Stimulated activated CD8-positive, alpha-beta memory T cell treated with anti-CD3 and anti-CD28 coated beads, Interleukin-4, amount 100 ng/mL, for 24 hours (primary cell): ENCODE data around the gene MAP3K1.

Source experiments
- DNase-seq: peaks from one replicate; pipeline ENCODE4 v3.0.0-alpha.2; 2020; ENCODE audit warnings: low read depth

The MAP3K1 gene

DNA sequence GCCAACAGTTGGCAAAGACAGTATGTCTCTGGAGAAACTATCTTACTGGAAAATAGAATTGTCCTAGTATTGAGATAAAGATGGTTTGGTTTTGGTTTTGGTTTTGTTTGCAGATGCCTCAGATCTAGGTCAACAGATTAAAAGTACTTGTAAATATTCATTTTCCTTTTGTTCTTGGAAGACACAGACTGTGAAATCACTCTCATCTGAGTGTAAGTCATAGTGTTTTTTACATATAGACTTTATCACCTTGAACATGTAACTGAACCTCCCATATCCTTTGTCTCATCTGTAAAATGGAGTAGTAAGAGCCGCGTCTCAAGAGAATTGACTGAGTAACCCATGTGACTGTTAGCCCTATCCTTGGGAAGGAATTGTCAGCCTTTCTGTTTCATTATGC is 34.3 kb downstream of the MAP3K1 start:
- DNase-seq = no peak

DNA sequence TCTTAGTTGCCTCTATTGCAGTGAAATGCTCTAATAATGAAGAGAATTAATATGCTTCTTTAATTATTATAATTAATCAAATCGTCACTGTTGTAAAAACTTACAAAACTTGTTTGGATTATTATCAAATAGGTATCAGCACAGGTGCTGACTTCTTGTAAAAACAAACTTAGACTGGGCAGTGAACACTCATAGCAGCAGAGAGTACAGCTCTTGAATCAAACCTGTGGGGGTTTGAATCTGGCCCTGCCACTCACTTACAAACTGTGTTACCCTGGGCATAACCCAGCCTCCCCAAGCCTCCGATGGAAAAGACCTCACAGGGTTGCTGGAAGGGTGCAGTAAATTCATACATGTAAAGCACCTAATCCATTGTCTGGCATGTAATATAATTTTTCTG is 35.1 kb downstream of the MAP3K1 start:
- no peak for DNase-seq

DNA sequence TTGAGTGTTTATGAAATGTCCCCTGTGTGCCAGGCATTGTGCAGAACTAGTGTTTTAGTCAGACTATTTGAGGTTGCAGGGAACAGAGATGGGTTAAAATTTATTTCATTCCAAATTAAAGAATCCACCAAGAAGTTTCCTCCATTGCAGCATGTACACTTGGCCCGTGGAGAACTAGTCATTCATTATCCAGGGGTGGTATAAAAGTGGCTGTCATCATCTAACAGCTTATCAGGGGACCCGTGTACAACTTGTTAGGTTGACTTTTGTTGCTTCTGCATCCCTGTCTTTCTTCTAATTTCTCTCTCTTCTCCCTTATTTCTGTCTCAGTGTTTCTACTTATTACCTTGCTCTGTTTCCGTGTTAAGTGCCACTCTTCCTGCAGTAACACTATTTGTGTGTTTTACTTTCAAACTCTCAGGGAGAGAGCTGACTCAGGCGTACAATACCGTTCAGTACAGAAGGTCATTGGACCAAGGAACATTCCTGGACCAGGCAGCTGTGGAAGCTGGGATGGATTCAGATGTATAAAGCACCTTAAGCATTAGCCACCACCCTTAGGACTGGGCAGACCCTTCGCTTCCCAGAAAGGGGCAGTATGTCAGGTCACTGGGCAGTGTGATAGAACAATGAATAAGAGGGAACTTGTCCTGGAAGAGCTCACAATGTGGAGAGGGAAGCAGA is 36.1 kb downstream of the MAP3K1 start:
- DNase-seq = no peak

DNA sequence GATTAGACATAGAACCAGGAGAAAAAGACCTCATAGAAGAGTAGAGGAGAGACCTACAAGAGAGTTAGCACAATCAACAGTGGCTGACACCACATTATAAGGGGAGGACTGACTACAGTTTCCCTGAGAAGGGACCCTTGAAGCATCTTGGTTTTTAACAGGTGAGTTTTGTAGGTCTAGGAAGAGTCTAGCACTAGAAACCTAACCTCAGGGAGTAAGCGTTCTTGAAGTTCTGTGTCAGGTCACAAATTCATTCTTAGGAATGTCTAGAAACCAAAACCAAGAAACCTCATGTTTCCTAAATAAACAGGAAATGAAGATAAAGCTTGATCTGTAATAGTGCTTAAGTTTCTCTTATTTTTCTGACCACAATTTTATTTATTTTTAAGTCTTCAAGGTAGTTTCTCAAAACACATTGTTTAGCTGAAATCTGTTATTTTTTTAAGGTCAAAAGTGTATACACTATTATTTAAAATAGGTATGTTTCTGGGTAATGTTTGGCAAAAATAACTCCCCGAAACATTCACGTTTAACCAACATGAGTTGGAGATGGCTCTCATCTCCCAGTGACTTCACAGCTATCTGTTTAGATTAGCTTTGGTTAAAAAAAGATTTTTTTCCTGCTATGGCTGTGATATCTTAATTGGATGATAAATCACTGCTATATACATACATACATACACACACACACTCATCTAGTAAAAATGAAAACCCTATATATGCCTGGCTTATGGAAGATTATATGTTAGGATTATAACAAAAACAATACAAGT is 37.1 kb downstream of the MAP3K1 start:
- no peak for DNase-seq

DNA sequence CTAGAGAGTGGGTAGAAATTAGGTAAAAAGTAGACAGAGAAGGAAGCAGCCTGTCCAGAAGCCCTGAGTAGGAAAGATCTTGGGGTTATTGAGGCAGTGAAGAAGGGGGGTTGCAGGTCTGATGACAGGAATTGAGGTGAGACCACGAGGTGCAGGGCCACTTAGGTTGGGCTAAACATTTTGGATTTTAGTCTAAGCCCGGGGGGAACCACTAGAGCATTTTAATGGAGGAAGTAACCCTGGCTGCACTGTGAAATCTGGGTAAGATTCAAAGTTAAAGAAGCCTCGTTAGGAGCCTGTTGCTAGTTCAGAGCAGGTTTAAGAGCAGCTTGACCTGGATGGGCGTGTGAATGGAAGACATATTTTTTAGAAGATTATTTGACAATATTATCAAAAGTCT is 38.3 kb downstream of the MAP3K1 start:
- DNase-seq = no peak

DNA sequence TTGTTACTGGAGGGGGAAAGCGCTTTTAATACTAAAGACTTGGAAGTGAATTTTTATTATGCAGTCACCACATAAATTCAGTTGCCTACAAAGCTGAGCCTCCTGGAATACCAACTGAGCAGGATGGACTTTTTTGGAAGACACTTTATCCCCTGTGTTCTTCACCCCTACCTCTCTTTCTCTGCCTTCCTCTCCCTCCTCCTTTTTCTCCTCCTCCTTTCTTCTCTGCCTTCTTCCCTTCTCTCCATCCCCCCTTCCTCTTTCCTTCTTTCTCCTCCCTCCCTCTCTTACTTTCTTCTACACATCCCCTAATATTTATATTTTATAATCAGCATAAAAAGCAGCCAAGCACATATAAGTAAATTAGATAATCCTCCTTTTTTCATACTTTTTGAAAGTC is 39.6 kb downstream of the MAP3K1 start:
- DNase-seq = no peak

DNA sequence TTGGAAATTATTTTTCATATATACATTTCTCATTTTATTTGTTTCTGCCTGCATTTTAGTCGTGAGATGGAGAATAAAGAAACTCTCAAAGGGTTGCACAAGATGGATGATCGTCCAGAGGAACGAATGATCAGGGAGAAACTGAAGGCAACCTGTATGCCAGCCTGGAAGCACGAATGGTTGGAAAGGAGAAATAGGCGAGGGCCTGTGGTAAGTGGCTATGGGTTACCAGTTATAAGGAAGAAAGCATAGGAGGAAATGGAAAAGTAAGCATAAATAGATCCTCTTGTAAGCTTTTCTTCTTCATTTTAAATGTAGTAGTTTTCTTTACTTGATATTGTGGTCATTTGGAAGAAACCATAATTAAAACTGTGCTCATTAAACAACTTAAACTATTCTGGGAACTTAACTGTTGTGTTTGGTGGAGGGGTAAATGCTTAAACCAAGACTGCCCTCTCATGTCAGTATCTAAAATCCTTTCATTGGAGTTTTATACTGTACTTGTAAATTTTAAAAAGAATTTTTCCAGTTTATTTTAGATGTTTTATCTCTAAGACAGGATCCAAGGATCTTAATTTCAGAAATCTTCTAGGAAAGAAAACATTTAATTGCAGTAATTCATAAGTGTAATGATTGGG is 41.3 kb downstream of the MAP3K1 start:
- DNase-seq = no peak

DNA sequence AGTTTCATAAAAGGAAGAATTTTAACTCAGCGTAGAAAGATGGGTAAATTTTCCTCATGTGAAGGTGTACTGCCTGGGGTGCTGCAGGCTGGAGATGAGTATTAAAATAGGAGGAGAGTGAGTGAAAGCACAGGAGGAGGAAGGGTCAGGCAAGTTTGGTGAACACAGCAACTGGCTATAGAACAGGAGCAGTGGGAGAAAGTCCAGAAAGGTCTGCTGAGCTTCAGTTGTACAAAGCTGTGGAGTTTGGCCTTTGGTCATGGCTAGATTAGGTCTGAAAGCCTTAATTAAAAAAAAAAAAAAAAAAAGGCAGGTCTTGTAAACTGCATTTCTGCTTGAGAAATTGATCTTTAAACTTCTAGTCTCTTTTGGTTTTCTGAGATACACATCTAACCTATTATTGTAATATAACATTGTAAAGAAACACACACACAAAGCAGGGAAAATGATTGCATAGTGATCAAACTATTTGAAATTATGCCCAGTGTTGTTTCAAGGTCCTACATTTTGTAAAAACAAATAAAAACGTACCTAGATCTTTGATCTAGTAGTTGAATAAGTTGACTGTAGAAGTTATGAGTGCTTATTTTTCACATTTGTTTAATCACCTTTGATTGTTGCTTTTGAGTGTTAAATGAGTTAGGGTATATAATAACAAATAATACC is 43.6 kb downstream of the MAP3K1 start:
- no peak for DNase-seq

DNA sequence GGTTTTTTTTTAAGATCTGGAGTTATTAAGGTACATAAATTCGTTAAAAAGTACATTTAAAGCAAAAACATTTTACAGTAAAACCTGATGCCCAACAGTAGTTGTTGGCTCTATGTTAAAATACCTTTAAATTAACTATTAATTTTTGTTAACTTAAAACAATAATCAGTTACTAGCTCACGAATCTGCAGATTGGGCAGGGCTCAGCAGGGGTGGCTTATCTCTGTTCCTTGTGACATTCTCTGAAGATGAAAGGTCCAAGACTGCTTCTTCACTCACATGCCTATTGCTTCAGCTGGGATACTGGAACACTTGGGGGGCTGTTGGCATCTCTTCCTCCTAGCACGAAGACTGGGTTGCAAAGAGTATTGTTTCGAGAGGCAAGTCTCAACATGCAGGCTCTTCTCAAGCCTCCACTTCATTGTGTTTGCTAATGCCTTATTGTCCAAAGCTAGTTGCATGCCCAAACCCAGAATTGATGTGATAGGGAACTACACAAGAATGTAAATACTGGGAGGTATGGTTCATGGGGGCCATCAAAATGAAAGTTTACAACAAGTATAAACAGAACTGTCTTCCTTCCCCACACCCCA is 46.6 kb downstream of the MAP3K1 start:
- no peak for DNase-seq

DNA sequence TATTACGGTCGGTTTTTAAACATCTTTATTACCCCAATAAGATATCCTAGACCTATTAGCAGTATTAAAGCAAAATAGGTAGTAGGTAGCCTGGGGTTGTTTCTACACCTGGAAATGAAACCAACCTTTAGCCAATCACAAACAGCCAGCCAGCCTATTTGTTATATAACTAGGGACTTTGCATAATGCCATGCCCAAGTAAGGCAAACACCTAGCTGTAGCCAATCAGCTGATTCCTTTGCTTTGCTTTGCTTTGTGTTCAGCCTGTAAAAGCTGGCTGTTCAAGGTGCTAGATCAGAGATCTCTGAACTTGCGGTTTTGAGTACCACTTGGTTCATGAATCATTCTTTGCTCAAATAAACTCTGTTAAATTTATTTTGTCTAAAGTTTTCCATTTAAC is 47.6 kb downstream of the MAP3K1 start:
- no peak for DNase-seq

DNA sequence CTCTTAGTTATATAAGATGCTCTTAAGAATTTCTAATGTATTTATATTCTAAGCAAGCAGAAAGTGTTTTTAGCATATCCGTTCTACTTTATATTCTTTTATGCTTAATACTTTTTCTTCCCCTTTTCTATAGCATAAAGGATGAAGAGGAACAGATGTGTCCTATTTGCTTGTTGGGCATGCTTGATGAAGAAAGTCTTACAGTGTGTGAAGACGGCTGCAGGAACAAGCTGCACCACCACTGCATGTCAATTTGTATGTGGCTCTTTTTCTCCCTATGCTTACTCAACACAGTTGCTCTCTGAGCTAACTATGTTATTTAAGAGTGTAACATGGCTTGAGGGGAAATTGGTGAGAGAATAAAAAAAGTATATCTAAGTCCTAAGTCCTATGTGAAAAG is 56.4 kb downstream of the MAP3K1 start:
- no peak for DNase-seq

DNA sequence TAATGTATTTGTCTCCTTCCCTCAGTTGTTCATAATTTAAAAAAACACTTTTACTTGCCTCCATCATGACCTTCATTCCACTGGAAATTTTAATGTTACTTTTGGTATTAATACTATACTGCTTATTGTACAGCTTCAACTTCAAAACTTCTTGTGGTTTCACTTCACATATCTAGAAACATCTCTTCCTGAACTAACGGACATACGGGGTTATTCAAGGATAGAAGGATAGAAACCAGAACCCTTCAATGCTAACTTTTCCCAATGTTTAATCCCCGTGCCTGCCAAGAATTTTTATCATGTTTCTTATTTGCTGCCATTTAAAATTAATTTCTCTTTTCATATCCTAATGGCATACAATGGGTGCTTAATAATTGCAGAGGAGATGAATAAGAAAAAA is 57.7 kb downstream of the MAP3K1 start:
- no peak for DNase-seq

DNA sequence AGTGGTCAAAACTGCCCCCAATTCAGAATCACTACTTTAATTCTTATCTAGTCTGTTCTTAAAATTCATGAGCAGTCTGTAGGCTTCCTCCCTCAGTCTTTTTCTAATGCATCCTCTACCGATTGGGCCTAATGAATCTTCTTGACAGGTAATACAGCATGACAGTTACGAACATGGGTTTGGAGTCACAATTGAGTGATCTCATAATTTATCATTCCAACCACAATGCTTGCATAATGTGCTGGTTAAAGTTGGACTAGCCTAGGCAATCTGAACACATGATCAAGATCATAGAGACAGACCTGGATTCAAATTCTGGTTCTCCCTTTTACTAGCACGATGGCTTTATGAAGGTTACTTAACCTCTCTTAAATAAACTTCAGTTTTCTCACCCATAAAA is 61.0 kb downstream of the MAP3K1 start:
- no peak for DNase-seq

DNA sequence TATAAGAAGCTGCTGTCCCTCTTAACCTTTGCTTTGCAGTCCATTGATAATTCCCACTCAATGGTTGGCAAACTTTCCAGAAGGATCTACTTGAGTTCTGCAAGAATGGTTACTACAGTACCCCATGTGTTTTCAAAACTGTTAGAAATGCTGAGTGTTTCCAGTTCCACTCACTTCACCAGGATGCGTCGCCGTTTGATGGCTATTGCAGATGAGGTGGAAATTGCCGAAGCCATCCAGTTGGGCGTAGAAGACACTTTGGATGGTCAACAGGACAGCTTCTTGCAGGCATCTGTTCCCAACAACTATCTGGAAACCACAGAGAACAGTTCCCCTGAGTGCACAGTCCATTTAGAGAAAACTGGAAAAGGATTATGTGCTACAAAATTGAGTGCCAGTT is 66.2 kb downstream of the MAP3K1 start:
- DNase-seq = no peak

DNA sequence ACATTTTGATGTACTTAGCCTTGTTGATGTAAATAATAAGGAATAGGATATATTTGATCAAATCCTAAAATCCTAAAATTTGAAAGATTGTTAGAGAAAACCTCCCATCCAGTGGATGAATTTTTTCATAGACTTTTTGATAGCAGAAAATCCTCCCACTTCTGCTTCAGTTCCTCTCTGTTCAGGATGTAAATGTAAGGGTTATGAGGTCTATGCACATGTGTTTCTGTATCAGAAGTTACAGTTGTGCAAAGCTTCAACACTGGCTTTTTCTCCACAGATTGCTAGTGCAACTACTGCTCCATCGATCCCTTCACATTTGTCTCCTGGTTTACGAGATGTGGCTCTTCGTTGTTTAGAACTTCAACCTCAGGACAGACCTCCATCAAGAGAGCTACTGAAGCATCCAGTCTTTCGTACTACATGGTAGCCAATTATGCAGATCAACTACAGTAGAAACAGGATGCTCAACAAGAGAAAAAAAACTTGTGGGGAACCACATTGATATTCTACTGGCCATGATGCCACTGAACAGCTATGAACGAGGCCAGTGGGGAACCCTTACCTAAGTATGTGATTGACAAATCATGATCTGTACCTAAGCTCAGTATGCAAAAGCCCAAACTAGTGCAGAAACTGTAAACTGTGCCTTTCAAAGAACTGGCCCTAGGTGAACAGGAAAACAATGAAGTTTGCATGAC is 78.1 kb downstream of the MAP3K1 start:
- no peak for DNase-seq

DNA sequence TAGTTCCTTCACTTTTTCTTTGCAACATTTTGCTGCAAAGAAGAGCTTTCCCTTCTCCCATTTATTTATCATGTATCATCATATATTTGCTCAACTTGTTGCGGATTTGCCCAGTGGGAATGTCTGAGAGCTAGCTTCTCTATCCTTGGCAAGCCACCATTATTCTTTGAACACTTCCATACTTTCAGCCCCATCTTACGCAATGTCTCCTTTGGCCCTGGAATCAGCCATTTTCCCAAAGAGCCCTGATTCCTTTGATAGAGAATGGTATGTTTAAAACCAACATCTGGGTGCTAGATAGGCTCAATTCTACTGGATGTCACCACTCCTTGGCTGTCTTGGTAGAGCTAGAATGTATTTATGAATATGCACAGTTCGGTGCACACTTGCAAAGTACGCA is 81.4 kb downstream of the MAP3K1 start:
- DNase-seq = no peak

DNA sequence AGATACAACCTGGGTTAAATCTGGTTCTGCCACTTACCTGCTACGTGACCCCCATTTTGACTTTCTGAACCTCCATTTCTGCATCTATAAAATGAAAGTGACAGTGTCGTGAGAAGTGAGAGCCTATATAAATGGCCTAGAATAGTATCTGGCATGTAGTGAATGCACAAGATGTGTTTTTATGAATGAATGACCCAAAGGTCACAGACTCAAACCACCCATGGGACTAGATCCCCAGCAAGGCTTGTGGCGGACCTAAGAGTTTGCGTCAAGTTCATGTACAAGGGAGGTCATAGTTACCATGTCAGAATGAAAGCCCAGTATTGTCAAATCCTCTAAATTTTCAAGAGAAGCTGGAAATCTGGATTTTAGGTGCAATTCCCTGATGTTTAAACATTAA is 82.9 kb downstream of the MAP3K1 start:
- no peak for DNase-seq

DNA sequence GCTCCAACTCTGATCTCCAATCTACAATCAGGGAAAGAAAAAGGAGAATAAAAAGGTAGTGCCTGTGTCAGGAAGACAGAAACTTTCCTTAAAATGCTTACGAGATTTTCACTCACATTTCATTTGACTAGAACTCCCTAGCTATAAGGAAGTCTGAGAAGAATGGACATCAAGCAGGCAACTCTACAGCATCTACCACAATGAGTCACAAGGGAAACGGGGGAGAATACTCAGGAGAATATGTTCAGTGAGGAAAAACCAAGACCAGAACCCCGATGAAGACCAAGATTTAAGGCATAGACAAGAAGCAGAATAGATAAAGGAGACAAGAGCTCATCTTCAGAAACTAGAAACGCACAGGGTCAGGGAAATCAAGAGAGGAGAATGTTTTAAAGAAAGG is 85.0 kb downstream of the MAP3K1 start:
- no peak for DNase-seq

DNA sequence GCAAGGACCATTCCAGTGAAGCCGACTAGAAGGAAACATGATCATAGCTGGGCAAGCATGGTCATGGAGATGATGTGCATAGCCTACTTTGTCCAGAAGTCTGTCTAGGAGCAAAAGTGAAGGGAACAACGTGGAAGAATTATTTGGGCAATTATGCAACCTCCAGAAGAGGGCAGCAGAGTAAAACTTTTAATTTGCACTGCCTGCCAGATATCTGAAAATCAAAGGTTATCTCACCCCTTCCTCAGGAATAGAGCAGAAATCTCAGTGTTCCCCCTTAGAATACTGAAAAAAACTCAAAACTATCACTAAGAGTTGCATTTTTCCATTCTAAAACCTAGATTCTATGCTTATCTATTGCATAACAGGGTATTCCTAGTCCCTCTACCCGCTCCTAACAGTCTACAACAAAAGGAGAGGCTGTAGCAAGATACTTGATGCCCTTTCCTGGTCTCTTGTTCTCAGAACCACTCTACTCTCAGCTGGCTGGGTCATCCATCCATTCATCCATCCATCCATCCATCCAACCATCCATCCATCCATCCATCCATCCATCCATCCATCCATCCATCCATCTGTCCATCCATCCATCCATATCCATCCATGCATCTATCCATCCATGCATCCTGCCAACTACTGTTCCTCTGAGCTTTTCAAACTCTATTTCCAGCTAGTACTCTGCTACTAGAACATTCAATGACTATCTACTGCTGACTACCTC is 85.7 kb downstream of the MAP3K1 start:
- DNase-seq = no peak

DNA sequence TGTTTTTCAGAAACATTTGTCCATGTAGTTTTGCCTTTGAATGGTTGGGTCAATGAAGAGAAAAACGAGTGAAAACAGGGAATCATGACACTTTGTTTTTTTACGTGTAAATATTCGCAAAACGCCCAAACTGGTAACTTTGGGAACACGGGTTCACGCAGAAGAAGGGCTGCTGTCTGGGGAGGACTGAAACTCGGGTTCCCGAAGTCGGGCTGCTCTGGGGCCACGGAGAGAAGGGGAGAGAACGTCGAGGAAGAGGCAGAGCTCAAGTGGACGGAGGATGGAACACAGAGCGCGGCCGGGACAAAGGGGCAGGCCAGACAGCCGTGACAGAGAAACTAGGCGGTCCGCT is 93.6 kb downstream of the MAP3K1 start:
- DNase-seq = no peak
